C1 segment of cervical spinal cord (tissue), 14 donors: ENCODE data around the gene SPEM2.

Source experiments
- DNase-seq, 14 donors: peaks; one replicate each; lab custom pipeline; 2025; lab: John Stamatoyannopoulos, UW

The SPEM2 gene

DNA sequence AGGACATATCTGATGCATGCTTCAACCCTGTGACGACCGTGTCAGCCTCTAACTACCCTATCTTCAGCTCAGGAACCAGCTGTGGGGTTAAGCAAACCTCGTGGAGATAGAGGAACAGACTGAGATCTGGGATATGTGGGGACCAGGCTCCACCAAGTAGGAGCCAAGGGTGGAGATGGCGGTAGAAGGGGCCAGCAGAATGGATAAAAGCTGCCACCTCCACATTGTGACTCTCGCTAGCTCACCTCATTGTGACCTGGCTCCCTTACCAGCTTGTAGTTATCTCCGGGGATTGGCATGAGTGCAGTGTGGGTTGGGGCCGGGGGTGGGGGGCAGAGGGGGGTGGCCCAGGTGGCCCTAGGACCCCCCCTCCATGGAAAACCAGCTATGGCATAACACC lies at the start of gene SPEM2:
Gene SPEM2, plus strand, starts transcription at position 301 of the 400 bp plus-strand sequence. Its CDS starts 73 bp downstream, at position 374.
- no peak for DNase-seq

DNA sequence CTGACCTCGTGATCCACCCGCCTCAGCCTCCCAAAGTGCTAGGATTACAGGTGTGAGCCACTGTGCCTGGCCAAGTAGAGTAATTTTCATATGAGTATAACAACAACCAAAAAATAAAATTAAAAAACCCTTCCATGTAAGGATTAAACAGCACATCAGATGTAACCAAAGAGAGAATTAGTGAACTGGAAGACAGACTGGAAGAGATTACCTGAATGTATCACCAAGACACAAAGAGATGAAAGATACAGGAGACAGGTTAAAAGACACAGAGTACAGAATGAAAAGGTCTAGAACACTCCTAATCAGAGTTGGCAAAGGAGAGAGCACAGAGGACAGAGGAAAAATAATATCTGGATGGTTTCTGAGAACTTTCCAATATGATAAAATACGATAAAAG lies 46.3 kb upstream of the SPEM2 start:
- no peak for DNase-seq

DNA sequence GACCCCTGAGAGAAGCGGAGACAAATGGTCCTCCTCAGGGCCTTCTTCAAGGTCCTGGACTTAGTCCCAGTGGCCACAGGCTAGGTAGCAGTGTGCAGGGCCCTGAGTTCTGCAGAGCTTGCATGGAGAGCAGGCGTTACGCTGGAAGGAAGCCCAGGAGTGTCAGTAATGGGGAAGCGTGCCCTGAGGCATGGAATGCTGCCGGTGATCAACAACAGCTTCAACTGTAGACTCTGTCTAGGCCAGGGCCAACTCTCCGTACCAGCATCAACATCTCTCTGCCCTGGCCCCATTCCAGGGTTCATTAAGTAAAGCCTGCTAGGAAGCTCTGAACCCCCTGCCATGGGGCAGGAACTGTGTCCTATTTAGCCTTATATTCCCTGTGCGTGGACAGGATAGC lies 45.1 kb upstream of the SPEM2 start:
- peak in 1 of 14 donors; percentile 33 for DNase-seq

DNA sequence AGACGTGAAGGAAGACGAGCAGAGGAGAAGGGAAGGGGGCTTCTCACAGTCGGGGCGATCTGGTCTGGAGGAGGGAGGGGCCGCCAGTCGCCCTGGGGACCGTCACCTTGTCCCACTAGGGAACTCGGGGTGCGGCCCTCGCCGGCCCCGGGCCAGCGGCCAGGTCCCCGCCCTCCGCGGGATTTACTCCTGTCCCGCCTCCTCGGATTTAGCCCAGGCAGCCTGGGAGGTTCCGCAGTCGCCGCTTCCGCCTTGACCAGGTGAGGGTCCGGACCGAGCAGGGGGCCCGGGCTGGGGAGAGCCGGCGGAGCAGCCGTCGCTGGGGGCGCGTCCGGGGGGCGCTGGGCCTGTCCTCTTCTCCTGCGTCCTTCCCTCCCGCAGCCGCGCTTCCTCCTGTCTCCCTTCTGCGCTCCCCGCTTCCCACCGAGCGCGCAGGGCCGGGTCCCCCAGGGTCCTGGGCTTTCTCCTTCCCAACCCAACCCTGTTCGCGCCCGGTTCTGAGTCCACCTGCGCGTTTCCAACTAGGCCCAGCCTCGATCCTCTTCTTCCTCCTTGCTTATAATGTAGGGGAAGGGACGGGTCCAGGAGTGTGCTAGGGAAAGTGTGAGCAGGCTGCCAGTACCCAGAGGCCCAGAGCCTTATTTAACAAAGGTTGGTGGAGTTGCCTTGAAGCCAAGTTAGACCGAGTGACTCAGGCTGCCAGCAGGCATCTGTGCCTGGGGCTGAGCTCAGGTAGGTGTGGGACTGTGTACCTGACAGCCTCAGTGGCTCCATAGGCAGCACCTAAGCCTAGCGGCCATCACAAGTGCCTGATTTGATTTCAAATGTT lies 44.3 kb upstream of the SPEM2 start, which contains the start of gene TNK1:
Gene TNK1, plus strand, starts transcription at position 235 of the 829 bp plus-strand sequence. CDS start 1,838 bp downstream, outside the sequence.
- DNase-seq = peak in 1 of 14 donors; percentile 62

DNA sequence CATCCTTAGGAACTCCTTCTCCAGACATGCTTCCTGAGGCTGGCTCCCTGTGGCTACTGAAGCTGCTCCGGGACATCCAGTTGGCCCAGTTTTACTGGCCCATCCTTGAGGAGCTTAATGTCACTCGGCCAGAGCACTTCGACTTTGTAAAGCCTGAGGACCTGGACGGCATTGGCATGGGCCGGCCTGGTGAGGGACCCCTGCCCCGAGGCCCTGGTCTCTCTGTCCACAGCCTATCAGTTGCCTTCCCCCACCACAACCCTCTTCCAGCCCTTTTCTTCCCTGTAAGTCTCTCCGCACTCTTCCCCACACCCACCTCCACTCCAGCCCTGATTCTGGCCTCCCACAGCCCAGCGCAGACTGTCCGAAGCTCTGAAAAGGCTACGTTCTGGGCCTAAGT lies 42.5 kb upstream of the SPEM2 start:
- DNase-seq = no peak

DNA sequence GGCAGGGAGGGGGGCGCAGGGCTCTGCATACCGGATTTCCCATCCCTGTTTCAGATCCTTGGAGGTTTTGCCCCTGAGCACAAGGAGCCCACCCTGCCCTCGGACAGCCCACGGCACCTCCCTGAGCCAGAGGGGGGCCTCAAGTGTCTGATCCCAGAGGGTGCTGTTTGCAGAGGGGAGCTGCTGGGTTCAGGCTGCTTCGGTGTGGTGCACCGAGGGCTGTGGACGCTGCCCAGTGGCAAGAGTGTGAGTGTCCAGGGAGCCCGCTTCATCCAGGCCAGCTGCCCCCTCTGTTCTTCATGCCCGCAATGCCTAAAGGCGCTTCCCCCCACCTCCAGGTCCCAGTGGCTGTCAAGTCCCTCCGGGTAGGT lies 42.1 kb upstream of the SPEM2 start:
- DNase-seq = no peak

DNA sequence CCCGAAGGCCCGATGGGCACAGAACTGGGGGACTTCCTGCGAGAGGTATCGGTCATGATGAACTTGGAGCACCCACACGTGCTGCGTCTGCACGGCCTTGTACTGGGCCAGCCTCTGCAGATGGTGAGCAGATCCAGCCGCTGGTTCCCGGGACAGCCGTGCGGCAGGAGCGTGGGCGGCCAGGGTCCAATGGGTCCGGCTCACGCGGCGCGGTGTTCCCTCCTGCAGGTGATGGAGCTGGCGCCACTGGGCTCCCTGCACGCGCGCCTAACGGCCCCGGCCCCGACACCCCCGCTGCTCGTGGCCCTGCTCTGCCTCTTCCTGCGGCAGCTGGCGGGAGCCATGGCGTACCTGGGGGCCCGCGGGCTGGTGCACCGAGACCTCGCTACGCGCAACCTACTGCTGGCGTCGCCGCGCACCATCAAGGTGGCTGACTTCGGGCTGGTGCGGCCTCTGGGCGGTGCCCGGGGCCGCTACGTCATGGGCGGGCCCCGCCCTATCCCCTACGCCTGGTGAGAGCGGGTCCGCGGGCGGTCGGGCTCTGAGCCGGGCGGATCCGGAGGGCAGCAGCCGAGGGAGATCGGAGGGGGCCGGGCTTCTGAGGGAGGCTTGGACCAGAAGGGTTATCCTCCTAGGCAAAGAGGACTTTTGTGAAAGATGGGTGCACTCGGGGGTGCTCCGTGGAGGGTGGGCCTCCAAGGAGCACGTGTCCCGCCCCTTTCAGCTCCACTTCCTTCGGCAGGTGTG lies 41.5 kb upstream of the SPEM2 start:
- DNase-seq = peak in 1 of 14 donors; percentile 62

DNA sequence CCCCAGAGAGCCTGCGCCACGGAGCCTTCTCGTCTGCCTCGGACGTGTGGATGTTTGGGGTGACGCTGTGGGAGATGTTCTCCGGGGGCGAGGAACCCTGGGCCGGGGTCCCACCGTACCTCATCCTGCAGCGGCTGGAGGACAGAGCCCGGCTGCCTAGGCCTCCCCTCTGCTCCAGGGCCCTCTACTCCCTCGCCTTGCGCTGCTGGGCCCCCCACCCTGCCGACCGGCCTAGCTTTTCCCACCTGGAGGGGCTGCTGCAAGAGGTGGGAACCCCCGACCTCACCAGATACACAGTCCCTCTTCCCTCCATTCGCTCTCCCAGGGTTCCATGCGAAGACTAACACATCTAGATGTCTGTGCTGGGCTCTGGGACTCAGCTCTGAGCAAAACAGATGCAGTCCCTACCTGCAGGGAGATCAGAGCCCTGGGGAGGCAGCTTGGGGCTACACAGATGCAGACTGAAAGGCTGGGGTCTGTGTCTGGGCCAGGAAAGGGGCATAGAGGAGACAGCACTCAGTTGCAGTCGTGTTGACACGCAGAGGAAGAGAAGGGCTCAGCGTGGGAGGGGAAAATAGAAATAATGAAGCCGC lies 40.8 kb upstream of the SPEM2 start:
- no peak for DNase-seq

DNA sequence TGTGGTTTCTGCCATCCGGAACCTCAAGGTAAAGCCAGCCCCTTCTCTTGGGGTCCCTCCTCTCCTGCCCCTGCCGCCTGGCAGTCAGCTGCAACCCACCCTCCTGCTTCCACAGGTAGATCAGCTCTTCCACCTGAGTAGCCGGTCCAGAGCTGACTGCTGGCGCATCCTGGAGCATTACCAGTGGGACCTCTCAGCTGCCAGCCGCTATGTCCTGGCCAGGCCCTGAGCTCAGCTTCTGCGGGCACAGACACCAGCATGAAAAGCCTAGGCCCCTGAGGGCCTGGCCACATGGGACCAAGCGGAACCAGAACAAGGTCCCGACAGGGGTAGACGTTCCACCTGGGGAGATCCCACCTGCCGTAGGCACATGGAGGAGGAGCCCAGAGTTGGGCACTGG lies 36.6 kb upstream of the SPEM2 start:
- no peak for DNase-seq

DNA sequence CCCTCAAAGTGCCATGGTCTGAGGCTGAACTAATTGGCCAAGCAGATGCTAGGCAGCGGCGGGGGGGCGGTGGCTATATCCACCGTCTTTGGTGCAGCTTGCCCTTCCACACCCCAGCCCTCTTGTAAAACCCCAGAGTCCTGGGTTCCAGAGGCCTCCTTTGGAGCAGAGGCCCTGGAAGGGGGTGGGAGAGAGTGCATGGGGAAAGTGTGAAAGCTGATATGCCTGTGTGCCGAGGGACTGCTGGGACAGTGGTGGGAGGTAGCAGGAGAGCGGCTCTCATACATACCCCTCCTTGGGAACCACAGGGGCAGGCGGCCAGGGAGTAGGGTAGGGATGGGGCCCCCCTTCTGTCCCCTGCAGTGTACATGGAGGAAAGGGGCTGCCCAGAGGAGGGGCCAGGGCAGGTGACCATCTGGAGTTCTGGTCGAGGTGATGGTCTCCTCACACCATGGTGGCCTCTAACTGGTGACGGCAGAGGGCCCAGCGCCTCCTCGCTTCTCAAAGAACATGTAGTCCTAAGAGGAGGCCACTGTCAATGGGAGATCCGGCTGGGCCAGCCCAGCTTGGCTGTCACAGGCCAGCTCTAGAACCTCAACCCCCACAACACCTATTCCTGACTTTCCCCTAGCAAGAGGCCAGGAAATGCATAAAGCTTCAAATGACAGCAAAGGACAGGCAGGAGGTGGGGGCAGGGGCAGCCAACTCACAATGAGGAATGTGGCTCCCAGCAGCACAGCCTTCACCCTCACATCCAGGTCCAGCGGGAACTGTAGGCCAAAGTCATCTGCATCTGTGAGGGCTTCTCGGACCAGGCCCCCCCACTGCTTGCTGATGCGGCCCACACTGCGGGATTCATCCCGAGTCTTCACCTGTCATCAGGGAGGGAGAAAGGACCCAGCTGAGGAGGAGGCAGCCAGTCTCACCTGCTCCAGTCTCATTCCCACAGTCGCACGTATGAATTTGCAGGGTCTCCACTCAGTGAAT lies 35.2 kb upstream of the SPEM2 start:
- DNase-seq = no peak

DNA sequence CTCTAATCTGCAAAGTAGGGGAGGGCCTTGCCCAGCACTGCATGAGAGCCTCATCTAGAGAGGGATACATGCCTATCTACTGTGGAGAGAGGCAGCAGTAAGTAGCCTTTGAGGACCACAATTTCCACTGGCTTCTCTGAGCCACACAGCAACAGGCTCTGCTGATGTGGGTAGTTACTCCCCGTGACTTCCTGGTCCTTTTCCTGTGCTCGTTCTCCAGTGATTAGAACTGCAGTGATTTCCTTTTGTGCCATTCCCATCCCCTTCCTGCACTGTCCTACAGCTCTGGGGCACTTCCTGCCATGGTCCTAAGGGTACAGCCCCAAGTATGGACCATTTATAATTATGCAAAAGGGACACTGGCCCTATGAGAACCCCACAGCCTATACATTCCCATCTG lies 34.1 kb upstream of the SPEM2 start:
- no peak for DNase-seq

DNA sequence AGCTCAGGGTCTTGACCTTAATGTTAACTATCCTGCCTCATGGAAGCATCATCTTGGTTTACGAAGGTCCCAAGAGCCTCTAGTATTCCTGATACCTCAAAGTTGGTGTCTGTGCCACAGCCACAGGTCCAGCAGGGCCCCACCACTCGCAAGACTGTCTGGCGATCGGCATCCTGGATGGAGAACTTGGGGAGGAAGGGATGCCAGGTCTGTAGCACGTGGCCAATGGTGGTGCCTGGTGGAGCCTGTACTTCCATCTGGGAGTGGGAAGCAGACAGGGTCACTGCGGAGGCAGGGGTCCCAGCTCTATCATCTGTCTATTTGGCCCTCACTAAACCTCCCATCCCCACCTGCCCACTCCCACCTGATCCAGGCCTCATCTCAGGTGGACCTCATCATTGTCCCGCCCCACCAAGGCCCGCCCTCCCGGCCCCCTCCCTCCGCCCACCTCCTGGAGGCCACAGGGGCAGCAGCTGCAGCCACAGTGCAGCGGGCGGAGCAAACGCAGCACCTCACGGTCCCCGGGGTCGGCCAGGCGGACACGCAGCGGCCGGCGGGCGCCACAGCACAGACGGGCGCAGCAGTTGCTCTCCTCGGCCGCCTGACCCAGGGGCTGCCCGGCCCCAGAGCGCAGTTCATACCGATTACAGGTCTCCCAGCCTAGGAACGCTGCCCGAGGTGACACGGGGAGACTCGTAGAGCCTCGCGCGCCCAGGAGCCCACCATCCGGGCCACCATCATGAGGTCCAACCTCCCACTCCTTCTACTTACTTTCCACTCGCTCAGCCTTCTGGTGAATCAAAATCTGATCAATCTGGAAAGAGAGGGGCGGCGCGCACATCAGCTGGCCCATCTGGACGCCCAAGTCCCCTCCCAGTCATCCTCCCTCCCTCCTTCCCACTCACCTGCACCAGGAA lies 32.5 kb upstream of the SPEM2 start:
- DNase-seq = no peak

DNA sequence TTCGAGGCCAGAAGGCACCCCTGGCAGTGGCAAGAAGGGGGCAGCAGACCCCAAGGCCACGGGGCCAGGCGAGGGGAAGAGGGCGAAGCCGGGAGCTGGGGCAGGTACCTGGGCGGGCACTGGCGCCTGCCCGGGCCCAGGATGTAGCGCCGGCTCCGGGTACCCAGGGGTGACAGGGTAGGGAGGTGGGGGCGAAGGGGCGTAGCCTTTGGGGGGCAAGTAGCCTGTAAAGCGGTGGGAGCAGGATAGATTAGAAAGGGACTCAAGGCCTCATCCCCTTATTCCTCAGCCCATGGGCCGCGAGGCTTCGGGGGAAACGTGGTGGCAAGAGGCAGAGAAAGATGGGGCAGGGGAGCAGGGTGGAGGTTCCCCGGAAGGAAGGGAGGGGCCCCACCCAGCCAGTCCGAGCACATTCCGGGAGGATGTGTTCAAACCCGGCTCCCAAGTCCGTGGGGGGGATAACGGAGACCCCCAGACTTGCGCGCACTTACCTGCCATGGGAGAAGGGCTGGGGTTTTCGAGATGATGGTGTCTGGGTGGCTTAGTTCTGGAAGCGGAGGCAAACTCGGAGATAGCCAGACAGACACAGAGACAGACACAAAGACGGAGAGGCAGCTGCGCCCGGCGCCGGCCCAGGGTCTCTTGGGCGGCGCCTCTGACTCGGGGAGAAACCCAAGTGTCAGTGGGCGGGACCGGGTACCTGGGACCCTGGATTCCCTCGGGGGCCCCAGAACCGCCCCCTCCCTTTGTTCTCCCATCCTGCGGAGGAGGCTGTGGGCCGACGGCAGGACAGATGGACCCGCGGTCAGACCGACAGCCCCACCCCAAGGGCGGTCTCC lies 31.6 kb upstream of the SPEM2 start:
- no peak for DNase-seq

DNA sequence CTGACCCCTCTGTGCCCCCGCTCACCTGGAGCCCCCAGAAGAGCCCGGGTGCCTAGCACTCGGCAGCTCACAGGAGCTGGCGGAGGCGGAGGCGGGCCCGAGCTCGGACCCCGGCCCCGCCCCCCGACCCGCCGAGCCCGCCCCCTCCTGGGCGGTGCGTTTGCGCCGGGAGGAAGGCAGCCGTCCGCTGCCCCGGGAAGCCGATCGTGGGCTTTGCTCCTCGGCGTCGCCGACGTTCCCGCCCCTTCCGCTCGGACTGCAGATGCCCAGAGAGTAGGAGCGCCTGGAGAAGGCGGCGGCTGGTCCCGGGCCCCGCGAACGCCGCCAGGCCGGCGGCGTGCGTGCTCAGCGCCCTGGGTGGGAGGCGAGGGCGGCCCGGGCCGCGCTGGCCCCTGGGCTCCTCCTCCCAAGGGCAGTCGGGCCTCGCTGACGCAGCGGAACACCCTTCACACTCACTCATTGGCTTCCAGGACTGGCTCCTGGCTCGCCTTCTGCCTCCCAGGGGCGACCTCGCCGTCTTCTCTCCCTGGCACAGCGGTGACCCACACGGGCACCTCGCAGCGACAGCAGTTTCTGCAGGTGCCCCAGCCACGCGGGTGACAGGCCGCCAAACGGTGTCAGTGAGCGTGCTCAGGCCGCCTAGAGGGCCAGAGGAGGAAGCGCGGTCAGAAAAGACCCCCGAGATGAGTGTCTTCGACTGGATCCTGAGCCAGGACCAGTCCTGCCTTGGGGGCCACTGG lies 30.8 kb upstream of the SPEM2 start, which contains the start of gene PLSCR3:
Gene PLSCR3, minus strand, starts transcription at position 74 of the 740 bp plus-strand sequence. CDS start 415 bp downstream, outside the sequence.
- DNase-seq = peak in 13 of 14 donors; percentile 62 to 93 (median 79)

DNA sequence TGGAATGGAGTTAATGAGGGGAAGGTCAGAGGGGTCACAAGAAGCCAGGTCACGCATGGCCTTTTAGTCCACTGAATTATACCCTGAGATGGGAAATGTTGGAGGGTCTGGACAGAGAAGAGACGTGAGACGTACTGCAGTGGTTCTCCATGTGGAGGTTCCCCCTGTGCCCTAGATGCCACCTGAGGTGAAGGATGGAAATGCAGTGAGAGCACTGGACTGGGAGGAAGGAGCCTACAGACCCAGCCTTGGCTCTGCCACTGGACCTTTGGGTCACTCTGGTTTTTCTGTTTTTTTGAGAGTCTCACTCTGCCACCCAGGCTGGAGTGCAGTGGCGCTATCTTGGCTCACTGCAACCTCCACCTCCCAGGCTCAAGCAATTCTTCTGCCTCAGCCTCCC lies 29.3 kb upstream of the SPEM2 start:
- DNase-seq = no peak

DNA sequence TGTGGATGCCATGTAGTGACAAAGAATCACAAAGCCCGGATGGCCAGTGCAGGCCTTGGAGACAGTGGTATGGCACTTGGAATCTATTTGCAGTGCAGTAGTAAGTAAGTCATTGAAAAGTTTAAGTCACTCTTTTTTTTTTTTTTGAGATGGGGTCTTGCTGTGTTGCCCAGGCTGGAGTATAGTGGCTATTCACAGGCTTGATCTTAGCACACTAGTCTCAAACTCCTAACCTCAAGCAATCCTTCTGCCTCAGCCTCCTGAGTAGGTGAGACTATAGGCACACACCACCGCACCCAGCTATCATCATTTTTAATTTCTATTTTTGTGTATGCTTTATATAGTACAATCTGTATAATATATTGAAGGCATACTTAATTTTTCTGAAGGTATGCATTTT lies 26.8 kb upstream of the SPEM2 start:
- no peak for DNase-seq

DNA sequence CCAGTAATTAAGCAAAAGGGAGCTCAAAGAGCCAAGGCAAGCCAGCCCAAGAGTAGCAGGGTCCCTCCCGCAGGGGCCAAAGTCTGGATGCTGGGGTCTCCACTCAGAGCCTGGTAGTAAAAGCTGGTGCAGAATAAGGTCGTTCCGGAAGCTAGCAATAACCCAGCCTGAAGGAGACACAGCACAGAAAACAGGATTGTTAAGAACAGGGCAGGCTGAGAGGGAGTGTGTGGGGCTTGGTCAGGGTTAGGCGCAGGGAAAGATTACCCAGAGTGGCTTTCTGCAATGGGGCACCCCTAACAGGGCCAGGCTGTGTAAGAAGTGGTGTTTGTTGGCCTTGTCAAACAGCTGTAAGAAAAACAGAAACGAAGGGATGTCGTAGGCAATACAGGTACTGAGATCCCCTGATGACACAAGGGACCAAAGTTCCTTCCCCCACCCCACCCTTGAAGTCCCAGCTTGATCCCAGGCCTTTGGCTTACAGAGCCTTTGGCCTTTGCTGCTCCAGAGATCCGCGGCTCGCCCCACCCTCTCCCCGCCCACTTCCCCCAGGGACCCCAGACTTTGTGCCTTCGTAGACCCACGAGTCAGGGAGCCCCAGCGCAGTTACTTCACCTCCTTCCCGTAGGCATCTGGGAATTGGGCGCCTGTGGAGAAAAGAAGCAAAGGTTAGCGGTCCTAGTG lies 22.2 kb upstream of the SPEM2 start:
- DNase-seq = no peak

DNA sequence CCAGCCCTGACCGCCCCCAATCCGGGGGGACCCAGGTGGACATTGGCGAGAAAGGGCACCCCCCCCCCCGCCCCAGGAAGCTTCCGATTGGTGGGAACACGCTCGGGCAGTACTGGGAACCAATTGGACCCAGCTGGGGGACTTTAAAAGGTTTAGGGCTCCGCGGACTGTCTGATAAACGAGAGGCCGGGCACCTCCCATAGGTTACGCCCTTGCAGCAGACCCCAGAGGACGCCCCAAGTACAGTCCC lies 21.8 kb upstream of the SPEM2 start:
- DNase-seq = no peak
